Measurements from ENCODE around the gene L1TD1. TPM values are rescaled to one million over a fixed set of nuclear protein-coding genes. Genes with fewer than 3 reads are reported as not detected.
"Not testable (repeated sequence)": the region's sequence is repeated elsewhere in the genome, so short reads cannot be mapped to it uniquely, and the experiment has no call there.

Gene L1TD1, protein sequence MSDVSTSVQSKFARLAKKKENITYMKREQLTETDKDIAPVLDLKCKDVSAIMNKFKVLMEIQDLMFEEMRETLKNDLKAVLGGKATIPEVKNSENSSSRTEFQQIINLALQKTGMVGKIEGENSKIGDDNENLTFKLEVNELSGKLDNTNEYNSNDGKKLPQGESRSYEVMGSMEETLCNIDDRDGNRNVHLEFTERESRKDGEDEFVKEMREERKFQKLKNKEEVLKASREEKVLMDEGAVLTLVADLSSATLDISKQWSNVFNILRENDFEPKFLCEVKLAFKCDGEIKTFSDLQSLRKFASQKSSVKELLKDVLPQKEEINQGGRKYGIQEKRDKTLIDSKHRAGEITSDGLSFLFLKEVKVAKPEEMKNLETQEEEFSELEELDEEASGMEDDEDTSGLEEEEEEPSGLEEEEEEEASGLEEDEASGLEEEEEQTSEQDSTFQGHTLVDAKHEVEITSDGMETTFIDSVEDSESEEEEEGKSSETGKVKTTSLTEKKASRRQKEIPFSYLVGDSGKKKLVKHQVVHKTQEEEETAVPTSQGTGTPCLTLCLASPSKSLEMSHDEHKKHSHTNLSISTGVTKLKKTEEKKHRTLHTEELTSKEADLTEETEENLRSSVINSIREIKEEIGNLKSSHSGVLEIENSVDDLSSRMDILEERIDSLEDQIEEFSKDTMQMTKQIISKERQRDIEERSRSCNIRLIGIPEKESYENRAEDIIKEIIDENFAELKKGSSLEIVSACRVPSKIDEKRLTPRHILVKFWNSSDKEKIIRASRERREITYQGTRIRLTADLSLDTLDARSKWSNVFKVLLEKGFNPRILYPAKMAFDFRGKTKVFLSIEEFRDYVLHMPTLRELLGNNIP
- not detected in 2 replicates for total RNA-seq

DNA sequence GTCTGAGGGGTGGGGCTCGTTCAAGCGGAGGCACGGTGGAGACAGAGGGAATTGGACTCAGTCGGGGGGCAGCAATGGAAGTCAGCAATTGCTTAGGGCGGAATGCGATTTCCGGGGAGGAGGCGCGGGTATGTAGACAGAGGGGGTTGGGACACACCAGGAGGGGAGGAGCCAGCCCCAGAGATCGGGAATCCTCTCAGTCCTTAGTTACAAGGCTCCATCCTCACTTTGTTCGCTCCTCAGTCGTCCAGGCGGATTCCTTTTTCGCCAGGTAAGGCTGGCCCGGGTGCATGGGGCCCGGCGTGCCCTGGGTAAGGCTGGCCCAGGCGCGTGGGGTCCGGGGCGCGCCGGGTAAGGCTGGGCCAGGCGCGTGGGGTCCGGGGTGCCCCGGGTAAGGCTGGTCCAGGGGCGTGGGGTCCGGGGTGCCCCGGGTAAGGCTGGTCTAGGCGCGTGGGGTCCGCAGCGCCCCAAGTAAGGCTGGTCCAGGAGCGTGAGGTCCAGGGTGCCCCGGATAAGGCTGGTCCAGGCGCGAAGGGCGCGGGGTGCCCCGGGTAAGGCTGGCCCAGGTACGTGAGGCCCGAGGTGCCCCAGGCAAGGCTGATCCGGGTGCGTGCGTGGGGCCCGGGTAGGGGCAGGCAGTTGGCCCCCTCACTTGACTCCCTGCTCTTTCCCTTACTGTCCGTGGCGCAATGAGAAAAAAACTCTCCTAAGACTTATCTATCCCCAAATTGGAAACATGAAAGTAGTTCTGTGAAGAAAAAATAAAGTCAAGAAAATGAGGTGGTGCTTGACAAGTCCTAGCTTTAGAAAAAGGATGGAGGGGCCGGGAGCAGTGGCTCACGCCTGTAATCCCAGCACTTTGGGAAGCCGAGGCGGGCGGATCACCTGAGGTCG is at the start of gene L1TD1:
Gene L1TD1, plus strand, starts transcription at position 199 of the 894 bp plus-strand sequence. CDS start 11,780 bp downstream, outside the sequence.
- intact Hi-C loops (cut with micrococcal nuclease), result no loop called here

DNA sequence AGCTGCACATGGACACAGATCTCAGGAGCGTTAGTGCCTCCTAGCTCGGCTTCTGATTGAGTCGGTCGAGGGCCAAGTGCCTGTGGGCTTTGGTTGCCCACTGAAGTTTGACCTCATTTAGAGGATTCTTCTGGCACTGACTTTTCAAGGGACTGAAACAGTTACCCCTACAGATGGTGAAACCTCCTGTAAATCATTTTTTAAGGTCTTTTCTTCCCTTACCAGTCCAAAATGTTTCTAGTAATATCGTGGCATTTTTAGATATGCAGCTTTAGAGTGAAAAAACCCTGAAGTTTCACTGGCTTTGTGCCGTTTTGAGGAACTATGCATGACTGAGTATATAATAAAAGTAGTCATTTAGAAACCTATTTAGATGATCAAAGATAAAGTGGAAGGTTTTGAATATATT is 34.7 kb upstream of the L1TD1 start:
- intact Hi-C loops (cut with micrococcal nuclease), result no loop called here

DNA sequence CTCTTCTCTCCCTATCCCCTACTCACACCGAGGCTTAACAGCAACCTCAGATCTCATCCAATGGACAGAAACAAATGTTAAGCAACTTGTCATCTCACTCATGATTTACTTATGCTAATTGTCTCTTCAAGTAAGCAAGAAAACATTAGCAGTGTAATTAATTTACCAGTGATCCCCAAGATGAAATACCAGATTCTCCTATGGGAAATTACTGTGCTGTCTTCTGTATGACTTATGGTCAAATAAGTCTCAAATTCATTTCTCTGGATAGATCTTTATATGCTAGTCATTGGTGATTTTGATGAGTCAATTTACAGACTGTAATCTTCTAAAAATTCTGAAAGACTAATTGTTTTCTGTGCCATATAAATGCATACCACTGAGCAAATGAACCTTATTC is 32.9 kb upstream of the L1TD1 start:
- intact Hi-C loops (cut with micrococcal nuclease), result no loop called here

DNA sequence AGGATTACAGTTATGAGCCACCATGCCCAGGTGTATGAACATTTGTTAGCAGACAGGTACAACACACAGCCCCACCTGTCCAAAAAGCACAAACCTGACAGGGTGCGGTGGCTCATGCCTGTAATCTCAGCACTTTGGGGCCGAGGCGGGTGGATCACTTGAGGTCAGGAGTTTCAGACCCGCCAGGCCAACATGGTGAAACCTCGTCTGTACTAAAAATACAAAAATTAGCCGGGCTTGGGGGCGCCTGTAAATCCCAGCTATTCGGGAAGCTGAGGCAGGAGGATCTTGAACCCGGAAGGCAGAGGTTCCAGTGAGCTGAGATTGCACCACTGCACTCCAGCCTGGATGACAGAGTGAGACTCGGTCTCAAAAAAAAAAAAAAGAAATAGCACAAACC is 24.3 kb upstream of the L1TD1 start:
- intact Hi-C loops (cut with micrococcal nuclease), result not testable (repeated sequence)

DNA sequence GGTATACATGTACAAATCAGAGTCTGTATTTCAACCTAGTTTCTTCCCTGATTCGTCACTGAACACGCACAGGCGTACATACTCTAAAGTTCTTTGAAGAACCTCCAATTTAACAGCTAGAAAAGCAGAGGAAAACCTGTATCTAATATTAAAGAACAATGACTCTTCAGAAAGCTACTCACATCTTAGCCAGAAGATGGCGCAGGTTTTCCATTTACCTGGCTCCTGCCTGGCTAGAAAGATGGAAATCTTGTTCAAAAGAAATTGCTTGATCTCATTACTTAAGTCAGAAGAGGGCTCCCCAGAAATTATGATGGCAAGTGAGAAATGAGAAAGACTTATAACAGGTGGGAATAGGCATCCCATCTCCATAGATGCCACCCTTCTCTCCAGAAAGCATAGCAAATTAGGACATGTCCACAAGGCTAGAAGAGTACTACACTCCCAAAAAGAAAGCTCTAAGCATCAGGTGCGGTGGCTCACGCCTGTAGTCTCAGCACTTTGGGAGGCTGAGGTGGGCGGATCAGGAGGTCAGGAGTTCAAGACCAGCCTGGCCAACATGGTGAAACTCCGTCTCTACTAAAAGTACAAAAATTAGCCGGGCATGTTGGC is 19.0 kb upstream of the L1TD1 start:
- intact Hi-C loops (cut with micrococcal nuclease), result loop anchor here (1.0 kb wide), 3 partner anchors 97 to 571 kb away; no protein-coding TSS in a partner anchor

DNA sequence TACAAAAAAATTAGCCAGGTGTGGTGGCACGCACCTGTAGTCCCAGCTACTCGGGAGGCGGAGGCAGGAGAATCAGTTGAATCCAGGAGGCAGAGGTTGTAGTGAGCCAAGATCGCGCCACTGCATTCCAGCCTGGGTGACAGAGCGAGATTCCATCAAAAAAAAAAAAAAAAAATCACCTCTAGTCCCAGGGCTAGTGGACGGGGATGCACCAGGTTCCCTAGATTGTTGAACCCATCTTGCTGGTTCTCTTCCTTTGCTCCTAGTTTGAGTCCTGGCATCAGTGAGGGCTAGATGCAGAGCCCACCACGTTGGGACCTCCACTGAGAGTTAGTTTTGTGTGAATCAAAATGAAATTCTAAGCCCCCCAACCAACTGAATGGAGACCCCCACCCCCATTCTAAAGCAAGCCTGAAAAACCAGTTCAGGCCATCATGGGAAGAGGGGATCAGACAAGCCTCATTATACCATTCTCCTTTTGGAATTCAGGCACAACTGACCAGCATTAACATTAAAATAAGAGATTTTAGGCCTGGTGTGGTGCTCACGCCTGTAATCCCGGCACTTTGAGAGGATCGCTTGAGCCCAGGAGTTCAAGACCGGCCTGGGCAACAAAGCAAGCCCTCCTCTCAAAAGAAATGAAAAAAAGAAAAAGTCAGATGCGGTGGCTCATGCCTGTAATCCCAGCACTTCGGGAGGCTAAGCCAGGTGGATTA is 17.9 kb upstream of the L1TD1 start:
- intact Hi-C loops (cut with micrococcal nuclease), result no loop called here

DNA sequence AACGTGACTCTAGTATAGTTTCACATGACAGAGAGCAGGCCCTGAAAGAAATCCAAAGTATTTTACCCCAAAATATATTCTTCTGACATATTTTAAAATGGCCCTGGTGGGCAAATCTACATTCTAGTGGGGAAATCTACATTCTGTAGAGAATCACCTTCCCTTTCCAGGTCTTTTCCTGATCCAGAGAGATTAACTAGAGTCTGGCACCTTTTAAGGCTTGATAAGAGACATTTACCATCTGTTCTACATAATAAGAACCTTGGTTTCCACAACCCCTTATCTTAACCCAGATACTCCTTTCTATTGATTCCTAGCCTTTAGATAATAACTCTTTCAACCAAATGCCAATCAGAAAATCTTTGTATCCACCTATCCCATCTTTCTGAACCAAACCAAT is 17.0 kb upstream of the L1TD1 start:
- intact Hi-C loops (cut with micrococcal nuclease), result no loop called here

DNA sequence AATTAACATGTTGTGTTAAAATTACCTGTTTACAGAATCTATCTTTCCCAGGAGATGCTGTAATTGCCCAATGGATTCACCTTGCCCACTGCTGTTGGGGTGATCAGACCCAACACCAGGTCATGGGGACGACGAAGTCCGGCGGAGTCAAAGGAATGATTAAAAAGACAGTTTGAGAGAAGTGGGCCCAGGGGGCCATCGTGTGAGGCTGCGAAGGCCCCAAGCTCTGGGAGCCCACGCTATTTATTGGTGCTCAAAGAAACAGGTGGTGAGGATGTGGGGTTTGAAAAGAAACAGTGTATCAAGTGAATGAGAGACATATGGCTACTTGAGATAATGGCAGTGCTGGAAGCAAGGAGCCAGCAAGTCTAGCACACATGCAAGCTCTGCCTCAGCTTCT is 16.3 kb upstream of the L1TD1 start:
- intact Hi-C loops (cut with micrococcal nuclease), result no loop called here

DNA sequence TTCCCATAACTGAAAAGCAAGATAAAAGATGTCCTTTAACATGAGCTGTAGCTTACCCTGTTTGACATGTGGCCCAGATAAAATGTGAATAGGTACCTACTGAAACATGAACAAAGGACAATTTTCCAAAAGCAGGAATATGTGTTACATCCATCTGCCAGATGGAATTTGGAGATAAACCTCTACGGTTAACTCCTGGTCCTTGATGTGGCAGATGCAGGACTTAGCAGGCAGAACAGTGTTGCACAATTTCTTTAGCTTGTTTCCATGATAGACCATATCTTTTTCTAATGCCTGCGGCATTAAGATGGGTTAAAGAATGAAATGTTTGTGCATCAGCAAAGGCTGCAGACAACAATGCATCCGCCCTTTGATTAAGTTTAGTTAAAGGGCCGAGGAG is 14.6 kb upstream of the L1TD1 start:
- intact Hi-C loops (cut with micrococcal nuclease), result not testable (repeated sequence)

DNA sequence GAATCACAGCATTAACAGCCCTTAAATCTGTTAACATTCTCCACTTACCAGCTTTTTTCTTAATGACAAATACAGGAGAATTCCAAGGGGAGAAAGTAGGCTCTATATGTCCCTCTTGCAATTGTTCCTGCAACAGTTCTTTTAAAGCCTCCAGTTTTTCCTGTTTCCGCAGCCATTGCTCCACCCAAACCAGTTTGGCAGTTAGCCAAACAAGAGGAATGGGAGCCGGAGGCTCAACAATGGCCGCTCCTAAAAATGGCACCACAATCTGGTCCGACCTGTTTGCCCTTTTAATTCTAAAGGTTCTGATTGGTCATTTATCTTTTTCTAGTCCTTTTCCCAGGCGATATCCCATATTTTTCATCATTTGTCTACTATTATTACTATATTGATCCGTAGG is 14.0 kb upstream of the L1TD1 start:
- intact Hi-C loops (cut with micrococcal nuclease), result no loop called here

DNA sequence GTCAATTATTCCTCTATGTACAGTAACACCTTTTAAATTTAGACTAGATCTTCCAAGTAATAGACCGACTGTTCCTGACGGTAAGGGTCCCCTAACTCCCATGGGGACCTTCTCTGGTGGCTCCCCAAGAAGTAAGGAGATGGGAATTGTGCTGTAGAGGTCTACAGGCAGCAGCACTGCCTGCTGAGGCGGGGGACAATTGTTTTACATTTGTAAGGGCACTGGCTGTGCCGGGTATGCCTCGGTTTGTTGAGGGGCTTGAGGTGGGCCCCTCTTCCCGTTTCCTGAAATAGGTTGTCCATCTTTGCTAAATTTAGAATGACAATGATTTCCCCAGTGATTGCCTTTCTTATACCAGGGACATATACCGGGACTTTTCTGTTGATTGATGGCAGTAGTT is 13.1 kb upstream of the L1TD1 start:
- intact Hi-C loops (cut with micrococcal nuclease), result no loop called here

DNA sequence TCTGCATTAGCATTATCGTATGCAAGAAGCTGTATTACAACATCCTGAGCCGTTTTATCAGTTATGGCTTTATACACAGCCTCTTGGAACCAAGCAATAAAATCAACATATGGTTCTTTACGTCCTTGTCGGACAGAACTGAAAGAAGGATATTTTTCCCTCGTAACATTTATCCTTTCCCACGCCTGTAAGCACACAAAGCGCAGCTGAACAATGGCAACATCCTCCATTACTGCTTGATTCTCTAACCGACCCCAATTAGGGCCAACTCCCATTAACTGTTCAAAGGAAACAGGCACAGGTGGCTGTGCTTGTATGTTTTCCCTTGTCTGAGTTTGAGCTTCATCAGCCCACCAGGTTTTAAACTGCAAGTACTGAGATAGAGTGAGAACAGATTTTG is 12.5 kb upstream of the L1TD1 start:
- intact Hi-C loops (cut with micrococcal nuclease), result not testable (repeated sequence)

DNA sequence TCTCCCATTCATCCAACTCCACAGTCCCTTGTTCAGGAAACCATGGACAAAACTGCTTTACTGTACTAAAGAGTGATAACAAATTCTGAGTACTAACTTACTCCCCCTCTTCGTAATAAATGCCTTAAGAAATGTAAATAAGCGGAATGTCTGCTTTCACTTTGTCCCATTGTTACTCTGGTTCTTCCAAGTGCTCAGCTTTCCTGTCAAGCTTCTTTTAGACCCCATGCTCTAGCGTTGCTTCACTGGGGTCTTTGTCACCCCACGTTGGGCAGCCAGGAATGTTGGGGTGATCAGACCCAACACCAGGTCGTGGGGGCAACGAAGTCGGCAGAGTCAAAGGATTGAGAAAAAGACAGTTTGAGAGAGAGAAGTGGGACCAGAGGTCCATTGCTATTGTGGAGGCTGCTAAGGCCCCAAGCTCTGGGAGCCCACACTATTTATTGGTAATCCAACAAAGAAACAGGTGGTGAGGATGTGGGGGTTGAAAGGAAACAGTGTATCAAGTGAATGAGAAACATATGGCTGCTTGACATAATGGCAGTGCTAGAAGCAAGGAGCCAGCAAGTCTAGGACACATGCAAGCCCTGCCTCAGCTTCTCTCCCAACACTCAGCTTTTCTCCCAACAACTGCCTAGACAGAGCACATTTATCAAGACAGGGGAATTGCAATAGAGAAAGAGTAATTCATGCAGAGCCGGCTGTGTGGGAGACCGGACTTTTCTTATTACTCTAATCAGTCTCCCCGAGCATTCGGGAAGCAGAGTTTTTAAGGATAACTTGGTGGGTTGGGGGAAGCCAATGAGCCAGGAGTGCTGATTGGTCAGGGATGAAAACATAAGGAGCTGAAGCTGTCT is 11.3 kb upstream of the L1TD1 start:
- intact Hi-C loops (cut with micrococcal nuclease), result not testable (repeated sequence)

DNA sequence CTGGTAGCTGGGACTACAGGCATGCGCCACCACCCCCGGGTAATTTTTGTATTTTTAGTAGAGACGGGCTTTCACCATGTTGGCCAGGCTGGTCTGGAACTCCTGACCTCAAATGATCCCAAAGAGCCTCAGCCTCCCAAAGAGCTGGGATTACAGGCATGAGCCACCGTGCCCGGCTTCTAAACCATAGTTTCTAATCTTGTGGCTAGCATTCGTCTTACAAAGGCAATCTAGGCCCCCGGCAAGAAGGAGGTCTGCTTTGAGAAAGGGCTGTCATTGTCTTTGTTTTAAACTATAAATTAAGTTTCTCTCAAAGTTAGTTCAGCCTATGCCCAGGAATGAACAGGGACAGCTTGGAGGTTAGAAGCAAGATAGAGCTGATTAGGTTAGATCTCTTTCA is 10.3 kb upstream of the L1TD1 start:
- intact Hi-C loops (cut with micrococcal nuclease), result no loop called here

DNA sequence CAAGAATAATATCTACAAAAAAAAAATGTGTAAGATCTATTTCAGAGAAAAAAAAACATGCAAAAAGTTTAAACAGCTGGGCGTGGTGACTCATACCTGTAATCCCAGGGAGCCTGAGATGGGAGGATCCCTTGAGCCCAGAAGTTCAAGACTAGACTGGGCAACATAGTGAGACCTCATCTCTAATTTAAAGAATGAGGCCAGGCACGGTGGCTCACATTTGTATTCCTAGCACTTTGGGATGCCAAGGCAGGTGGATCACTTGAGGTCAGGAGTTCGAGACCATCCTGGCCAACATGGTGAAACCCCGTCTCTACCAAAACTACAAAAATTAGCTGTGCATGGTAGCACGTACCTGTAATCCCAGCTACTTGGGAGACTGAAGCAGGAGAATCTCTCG is 9.4 kb upstream of the L1TD1 start:
- intact Hi-C loops (cut with micrococcal nuclease), result not testable (repeated sequence)

DNA sequence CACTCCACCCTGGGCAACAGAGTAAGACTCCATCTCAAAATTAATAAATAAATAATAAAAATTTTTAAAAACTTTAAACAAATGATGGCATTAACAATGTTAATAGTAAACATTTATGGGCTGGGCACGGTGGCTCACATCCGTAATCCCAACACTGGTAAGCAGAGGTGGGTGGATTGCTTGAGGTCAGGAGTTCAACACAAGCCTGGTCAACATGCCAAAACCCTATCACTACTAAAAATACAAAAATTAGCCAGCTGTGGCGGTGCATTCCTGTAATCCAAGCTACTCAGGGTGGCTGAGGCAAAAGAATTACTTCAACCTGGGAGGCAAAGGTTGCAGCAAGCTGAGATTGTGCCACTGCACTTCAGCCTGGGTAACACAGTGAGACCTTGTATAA is 9.0 kb upstream of the L1TD1 start:
- intact Hi-C loops (cut with micrococcal nuclease), result no loop called here

DNA sequence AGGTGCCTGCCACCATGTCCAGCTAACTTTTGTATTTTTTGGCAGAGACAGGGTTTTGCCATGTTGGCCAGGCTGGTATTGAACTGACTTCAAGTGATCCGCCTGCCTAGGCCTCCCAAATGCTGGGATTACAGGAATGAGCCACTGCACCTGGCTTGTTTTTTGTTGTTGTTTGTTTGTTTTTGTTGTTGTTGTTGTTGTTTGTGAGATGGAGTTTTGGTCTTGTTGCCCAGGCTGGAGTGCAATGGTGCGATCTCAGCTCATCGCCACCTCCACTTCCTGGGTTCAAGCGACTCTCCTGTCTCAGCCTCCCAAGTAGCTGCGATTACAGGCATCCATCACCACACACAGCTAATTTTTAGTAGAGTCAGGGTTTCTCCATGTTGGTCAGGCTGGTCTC is 7.1 kb upstream of the L1TD1 start:
- intact Hi-C loops (cut with micrococcal nuclease), result no loop called here

DNA sequence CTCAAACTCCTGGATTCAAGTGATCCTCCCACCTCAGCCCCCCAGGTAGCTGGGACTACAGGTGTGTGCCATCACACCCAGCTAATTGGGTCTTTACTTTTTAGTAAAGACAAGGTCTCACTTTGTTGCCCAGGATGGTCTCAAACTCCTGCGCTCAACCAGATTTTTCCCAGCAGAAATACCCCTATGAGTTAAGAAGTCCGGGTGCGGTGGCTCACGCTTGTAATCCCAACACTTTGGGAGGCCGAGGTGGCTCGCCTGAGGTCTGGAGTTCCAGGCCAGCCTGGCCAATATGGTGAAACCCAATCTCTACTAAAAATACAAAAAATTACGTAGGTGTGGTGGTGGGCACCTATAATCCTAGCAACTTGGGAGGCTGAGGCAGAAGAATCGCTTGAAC is 6.5 kb upstream of the L1TD1 start:
- intact Hi-C loops (cut with micrococcal nuclease), result no loop called here

DNA sequence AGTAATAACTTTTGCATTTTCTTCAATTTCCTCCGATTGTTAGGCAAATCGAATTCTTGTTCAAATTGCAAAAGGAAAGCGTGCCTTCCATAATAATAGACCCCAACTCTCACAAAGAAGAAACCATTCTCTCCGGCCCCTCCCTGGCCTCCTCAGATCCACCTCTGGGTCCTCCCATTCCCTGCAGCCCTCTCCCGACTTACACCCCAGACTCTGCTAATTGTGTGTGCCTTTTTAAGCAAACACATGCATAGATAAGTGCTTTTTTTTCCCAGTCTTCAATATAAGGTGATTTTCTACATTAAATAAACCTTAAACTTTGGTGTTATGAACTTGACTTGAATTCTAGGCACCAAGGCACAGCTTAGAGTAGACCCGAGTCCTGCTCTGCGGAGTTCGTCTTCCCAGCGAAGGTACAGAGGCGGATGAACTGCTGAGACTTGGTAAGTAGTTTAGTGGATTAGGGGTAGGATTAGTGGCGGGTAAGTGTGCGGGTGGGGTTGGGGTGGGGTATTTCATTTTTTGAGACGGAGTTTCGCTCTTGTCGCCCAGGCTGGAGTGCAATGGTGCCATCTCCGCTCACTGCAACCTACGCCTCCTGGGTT is 1.5 kb downstream of the L1TD1 start:
- intact Hi-C loops (cut with micrococcal nuclease), result no loop called here

Data from T-helper 1 cell treated with Interleukin-12 subunit alpha and Interleukin-12 subunit beta and Interleukin-4 antibody, amounts not matched to agents 30 ng/mL and 1 ng/mL, for 36 hours (primary cell).